Measurements from ENCODE around the gene NYAP2.

Gene NYAP2

GRCh38 chr2:225487878-225488416, 88.4 kb downstream of the NYAP2 start:
- DNase-seq: no peak

GRCh38 chr2:225488743-225489142, 89.2 kb downstream of the NYAP2 start:
- DNase-seq: no peak

GRCh38 chr2:225493420-225494099, 94.0 kb downstream of the NYAP2 start:
- no peak for DNase-seq

- DNase-seq: no peak
Observed at GRCh38 chr2:225494100-225494459, 94.6 kb downstream of the NYAP2 start.

- DNase-seq: no peak
Observed at GRCh38 chr2:225495706-225496105, 96.2 kb downstream of the NYAP2 start.

GRCh38 chr2:225496568-225496967, 97.1 kb downstream of the NYAP2 start:
- no peak for DNase-seq

- no peak for DNase-seq
Observed at GRCh38 chr2:225497166-225497565, 97.7 kb downstream of the NYAP2 start.

- DNase-seq: no peak
Observed at GRCh38 chr2:225501022-225501421, 101.5 kb downstream of the NYAP2 start.

GRCh38 chr2:225502971-225503370, 103.5 kb downstream of the NYAP2 start:
- DNase-seq: no peak

- DNase-seq: no peak
Observed at GRCh38 chr2:225510796-225511195, 111.3 kb downstream of the NYAP2 start.

- no peak for DNase-seq
Observed at GRCh38 chr2:225512469-225512868, 113.0 kb downstream of the NYAP2 start.

- no peak for DNase-seq
Observed at GRCh38 chr2:225512876-225513540, 113.5 kb downstream of the NYAP2 start.

- no peak for DNase-seq
Observed at GRCh38 chr2:225515033-225515432, 115.5 kb downstream of the NYAP2 start.

- peak; percentile 36 for DNase-seq
Observed at GRCh38 chr2:225526760-225527390, 127.4 kb downstream of the NYAP2 start.

GRCh38 chr2:225531559-225531958, 132.0 kb downstream of the NYAP2 start:
- DNase-seq: no peak

GRCh38 chr2:225532096-225532495, 132.6 kb downstream of the NYAP2 start:
- DNase-seq: no peak

GRCh38 chr2:225534037-225534436, 134.5 kb downstream of the NYAP2 start:
- no peak for DNase-seq

GRCh38 chr2:225534697-225535096, 135.2 kb downstream of the NYAP2 start:
- DNase-seq: no peak

- no peak for DNase-seq
Observed at GRCh38 chr2:225536036-225536435, 136.5 kb downstream of the NYAP2 start.

GRCh38 chr2:225543626-225544025, 144.1 kb downstream of the NYAP2 start:
- DNase-seq: no peak

GRCh38 chr2:225556461-225556860, 157.0 kb downstream of the NYAP2 start:
- DNase-seq: no peak

GRCh38 chr2:225558399-225559071, 159.0 kb downstream of the NYAP2 start:
- no peak for DNase-seq

- no peak for DNase-seq
Observed at GRCh38 chr2:225559072-225559415, 159.5 kb downstream of the NYAP2 start.

GRCh38 chr2:225566798-225567197, 167.3 kb downstream of the NYAP2 start:
- DNase-seq: no peak

Measured in retina (tissue), 1 donor.